A673 (cell line): ENCODE data around the gene GAB1.

ENCODE experiments used
- EZH2 ChIP-seq: fragments of 200-600 bp; sonication (generic); IDR thresholded peaks from 2 replicates; pipeline ENCODE4 v1.6.1; 2017; ENCODE audit warnings: borderline replicate concordance, low read depth, mild to moderate bottlenecking, mixed read lengths, antibody characterized with exemption, low read length; ENCODE audit not compliant: poor library complexity, severe bottlenecking
- TF ChIP-seq, protein P1 (sequence below): fragments of 300-800, 200-600 bp; sonication (generic); conservative IDR thresholded peaks from 2 replicates; pipeline ENCODE4 v1.5.1; 2017; ENCODE audit warnings: low read depth, mild to moderate bottlenecking, antibody characterized with exemption, low read length, moderate library complexity, mixed read lengths

DNA sequence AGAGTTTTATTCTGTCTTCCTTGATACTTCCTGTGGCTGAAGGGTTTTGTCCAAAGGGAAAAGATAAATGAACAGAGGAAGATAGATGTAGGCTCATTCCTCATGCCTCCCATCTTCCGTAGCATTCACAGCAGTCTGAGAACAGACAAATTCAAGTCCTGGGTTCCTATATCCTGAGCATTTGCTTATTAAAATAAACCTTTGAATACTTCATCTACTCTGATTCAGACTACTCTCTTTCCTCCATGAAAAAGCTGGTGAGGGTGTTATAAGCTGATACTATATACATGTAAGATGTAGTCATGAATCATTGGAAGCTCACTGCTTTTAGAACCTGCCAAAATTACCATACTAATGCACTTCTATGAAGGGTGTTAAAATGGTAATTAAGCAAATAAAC, 61.2 kb downstream of the GAB1 start:
- TF ChIP-seq, protein P1, sequence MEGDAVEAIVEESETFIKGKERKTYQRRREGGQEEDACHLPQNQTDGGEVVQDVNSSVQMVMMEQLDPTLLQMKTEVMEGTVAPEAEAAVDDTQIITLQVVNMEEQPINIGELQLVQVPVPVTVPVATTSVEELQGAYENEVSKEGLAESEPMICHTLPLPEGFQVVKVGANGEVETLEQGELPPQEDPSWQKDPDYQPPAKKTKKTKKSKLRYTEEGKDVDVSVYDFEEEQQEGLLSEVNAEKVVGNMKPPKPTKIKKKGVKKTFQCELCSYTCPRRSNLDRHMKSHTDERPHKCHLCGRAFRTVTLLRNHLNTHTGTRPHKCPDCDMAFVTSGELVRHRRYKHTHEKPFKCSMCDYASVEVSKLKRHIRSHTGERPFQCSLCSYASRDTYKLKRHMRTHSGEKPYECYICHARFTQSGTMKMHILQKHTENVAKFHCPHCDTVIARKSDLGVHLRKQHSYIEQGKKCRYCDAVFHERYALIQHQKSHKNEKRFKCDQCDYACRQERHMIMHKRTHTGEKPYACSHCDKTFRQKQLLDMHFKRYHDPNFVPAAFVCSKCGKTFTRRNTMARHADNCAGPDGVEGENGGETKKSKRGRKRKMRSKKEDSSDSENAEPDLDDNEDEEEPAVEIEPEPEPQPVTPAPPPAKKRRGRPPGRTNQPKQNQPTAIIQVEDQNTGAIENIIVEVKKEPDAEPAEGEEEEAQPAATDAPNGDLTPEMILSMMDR, result no peak
- no peak for TF ChIP-seq EZH2
